HepG2 (cell line): ENCODE measurements around the gene PFAS. TPM values are rescaled to one million over a fixed set of nuclear protein-coding genes. Genes with fewer than 3 reads are reported as not detected.
A peak's percentile ranks its signal among the peaks of the same experiment; 100 is the strongest.

Source experiments
- CAMTA2 ChIP-seq: sonication (generic); formaldehyde crosslinking; IDR thresholded peaks from 2 replicates; pipeline ENCODE4 v1.4.0; 2020; ENCODE audit warnings: mild to moderate bottlenecking, missing genetic modification reagents, borderline replicate concordance
- CBX2 ChIP-seq, 2 experiments: fragments of 200-600 bp in 1 of 2; sonication (generic); formaldehyde crosslinking in 1 of 2; IDR thresholded peaks; 2 replicates each; pipeline versions ENCODE4 v1.7.0 to v1.8.1; 2018 to 2022; ENCODE audit warnings: low read depth in 2 of 2, low read length in 1 of 2, mild to moderate bottlenecking in 1 of 2, missing genetic modification reagents in 1 of 2
- CENPX ChIP-seq: sonication (generic); formaldehyde crosslinking; IDR thresholded peaks from 2 replicates; pipeline ENCODE4 v1.9.0; 2021; ENCODE audit warnings: mild to moderate bottlenecking, missing genetic modification reagents, moderate library complexity
- FOXA3 ChIP-seq: IDR thresholded peaks from 2 replicates; pipeline ENCODE4 v1.6.1; 2016; ENCODE audit warnings: missing genetic modification reagents, missing compliant biosample characterization
- GTF3A ChIP-seq: sonication (generic); formaldehyde crosslinking; conservative IDR thresholded peaks from 2 replicates; pipeline ENCODE4 v1.4.0; 2020; ENCODE audit warnings: mild to moderate bottlenecking, missing genetic modification reagents
- IRF2 ChIP-seq: IDR thresholded peaks from 2 replicates; pipeline ENCODE4 v1.6.1; 2018; ENCODE audit warnings: missing genetic modification reagents, missing compliant biosample characterization
- KLF11 ChIP-seq: IDR thresholded peaks from 2 replicates; pipeline ENCODE4 v1.6.1; 2016; ENCODE audit warnings: missing compliant biosample characterization
- MED1 ChIP-seq: sonication (generic); formaldehyde crosslinking; IDR thresholded peaks from 2 replicates; pipeline ENCODE4 v1.4.0; 2020; ENCODE audit warnings: missing genetic modification reagents
- ONECUT2 ChIP-seq: sonication (generic); formaldehyde crosslinking; IDR thresholded peaks from 2 replicates; pipeline ENCODE4 v1.4.0; 2020; ENCODE audit warnings: missing genetic modification reagents
- YEATS2 ChIP-seq: sonication (generic); formaldehyde crosslinking; IDR thresholded peaks from 2 replicates; pipeline ENCODE4 v1.4.0; 2020; ENCODE audit warnings: missing genetic modification reagents, borderline replicate concordance
- ZBTB38 ChIP-seq: sonication (generic); formaldehyde crosslinking; IDR thresholded peaks from 2 replicates; pipeline ENCODE4 v1.5.1; 2020; ENCODE audit warnings: mild to moderate bottlenecking, missing genetic modification reagents
- ZFP62 ChIP-seq: sonication (generic); formaldehyde crosslinking; IDR thresholded peaks from 2 replicates; pipeline ENCODE4 v1.4.0; 2020; ENCODE audit warnings: missing genetic modification reagents
- ZKSCAN8 ChIP-seq: IDR thresholded peaks from 2 replicates; pipeline ENCODE4 v1.6.1; 2016; ENCODE audit warnings: borderline replicate concordance, missing genetic modification reagents, missing compliant biosample characterization
- ZNF235 ChIP-seq: sonication (generic); formaldehyde crosslinking; IDR thresholded peaks from 2 replicates; pipeline ENCODE4 v1.8.1; 2023; ENCODE audit warnings: mild to moderate bottlenecking, missing genetic modification reagents, borderline replicate concordance
- ZNF501 ChIP-seq: sonication (generic); formaldehyde crosslinking; IDR thresholded peaks from 2 replicates; pipeline ENCODE4 v1.5.1; 2020; ENCODE audit warnings: mild to moderate bottlenecking, moderate library complexity, missing genetic modification reagents
- ZNF558 ChIP-seq: sonication (generic); formaldehyde crosslinking; IDR thresholded peaks from 2 replicates; pipeline ENCODE4 v1.9.0; 2022; ENCODE audit warnings: mild to moderate bottlenecking, missing genetic modification reagents, borderline replicate concordance
- ZNF567 ChIP-seq: sonication (generic); formaldehyde crosslinking; IDR thresholded peaks from 2 replicates; pipeline ENCODE4 v1.8.1; 2023; ENCODE audit warnings: mild to moderate bottlenecking, missing genetic modification reagents, borderline replicate concordance
- ZNF614 ChIP-seq: IDR thresholded peaks from 2 replicates; pipeline ENCODE4 v1.6.1; 2018; ENCODE audit warnings: missing biosample characterization, missing genetic modification reagents, inconsistent platforms, borderline replicate concordance
- ZSCAN30 ChIP-seq: sonication (generic); formaldehyde crosslinking; IDR thresholded peaks from 2 replicates; pipeline ENCODE4 v1.5.0; 2020; ENCODE audit warnings: mild to moderate bottlenecking, missing genetic modification reagents
- polyA plus RNA-seq, 8 experiments: library from polyadenylated mRNA; depleted of rRNA in 3 of 8; stranded (reverse) in 7 of 8; unstranded in 1 of 8; fragments of >200 nt; fragmentation: Illumina TruSeq in 4 of 8; extraction: Trizol in 4 of 8; gene quantifications; 2 replicates each; pipeline versions ENCODE4 v1.2.1 to v1.2.3, GENCODE V29; 2011 to 2016; ENCODE audit warnings: low read depth in 4 of 8, missing spikeins in 1 of 8, mixed read lengths in 1 of 8; ENCODE audit not compliant: insufficient read depth in 1 of 8
- total RNA-seq, 5 experiments: library from RNA; depleted of rRNA; stranded (reverse); fragments of >200 nt; fragmentation: Illumina TruSeq; extraction: Trizol; gene quantifications; 2 replicates each; pipeline ENCODE4 v1.2.3, GENCODE V29; 2016; ENCODE audit warnings: low read depth in 1 of 5
- TF ChIP-seq, protein P1 (sequence below), 2 experiments: sonication (generic) in 1 of 2; formaldehyde crosslinking in 1 of 2; IDR thresholded peaks; 2 replicates each; pipeline versions ENCODE4 v1.4.0 to v1.6.1; 2018 to 2020; ENCODE audit warnings: missing genetic modification reagents in 2 of 2, borderline replicate concordance in 1 of 2, low read depth in 1 of 2, mild to moderate bottlenecking in 1 of 2, missing biosample characterization in 1 of 2
- TF ChIP-seq, protein P2 (sequence below): sonication (generic); formaldehyde crosslinking; IDR thresholded peaks from 2 replicates; pipeline ENCODE4 v1.5.0; 2020; ENCODE audit warnings: missing genetic modification reagents
- TF ChIP-seq, protein P3 (sequence below): sonication (generic); formaldehyde crosslinking; IDR thresholded peaks from 2 replicates; pipeline ENCODE4 v1.8.0; 2022; ENCODE audit warnings: missing genetic modification reagents, low read depth, mild to moderate bottlenecking, borderline replicate concordance
- TF ChIP-seq, protein P4 (sequence below): sonication (generic); formaldehyde crosslinking; IDR thresholded peaks from 2 replicates; pipeline ENCODE4 v1.4.0; 2020; ENCODE audit warnings: mild to moderate bottlenecking, missing genetic modification reagents
- TF ChIP-seq, protein P5 (sequence below): sonication (generic); formaldehyde crosslinking; IDR thresholded peaks from 2 replicates; pipeline ENCODE4 v1.5.0; 2020; ENCODE audit warnings: mild to moderate bottlenecking, low read depth, missing genetic modification reagents, borderline replicate concordance

Gene PFAS
- total and polyA plus RNA-seq, 2 of the 13 experiments (the other 11 are each of a cell fraction or from before 2014, with no cell fraction given) = 49.4 to 58.2 TPM

DNA sequence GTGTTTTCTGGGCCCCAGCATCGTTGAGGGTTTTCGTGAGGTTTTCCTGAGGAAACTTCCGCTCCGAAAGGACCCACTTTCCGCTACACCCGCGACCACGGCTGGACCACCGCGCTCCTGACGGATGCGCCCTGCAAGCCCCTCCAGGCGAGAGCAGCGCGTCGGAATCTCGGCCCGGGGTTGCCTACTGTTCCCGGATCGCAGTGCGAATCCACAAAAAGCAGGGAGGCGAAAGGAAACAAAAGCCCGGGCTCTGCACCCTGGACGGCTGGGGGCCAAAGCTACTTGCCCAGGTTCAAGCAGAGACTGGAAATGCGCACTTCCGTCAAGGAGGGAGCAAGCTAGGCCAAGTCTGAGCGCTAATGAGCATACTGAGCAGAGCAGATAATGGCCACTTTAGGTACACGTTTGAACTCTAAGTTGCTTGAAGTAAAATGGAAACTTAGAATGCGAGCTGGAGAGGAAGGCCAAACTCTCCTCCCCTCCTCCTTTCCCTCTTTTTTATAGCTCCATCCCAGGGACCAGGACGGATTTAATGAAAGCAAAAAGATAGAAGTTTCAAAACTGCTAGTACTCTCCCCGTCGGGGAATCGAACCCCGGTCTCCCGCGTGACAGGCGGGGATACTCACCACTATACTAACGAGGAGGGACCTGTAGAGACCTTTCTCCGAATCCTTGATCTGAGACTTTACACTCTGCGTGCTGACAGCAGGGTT lies 27.3 kb upstream of the PFAS start (continued):
- TF ChIP-seq, protein P1, sequence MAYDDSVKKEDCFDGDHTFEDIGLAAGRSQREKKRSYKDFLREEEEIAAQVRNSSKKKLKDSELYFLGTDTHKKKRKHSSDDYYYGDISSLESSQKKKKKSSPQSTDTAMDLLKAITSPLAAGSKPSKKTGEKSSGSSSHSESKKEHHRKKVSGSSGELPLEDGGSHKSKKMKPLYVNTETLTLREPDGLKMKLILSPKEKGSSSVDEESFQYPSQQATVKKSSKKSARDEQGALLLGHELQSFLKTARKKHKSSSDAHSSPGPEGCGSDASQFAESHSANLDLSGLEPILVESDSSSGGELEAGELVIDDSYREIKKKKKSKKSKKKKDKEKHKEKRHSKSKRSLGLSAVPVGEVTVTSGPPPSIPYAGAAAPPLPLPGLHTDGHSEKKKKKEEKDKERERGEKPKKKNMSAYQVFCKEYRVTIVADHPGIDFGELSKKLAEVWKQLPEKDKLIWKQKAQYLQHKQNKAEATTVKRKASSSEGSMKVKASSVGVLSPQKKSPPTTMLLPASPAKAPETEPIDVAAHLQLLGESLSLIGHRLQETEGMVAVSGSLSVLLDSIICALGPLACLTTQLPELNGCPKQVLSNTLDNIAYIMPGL (CRISPR knock-in tag; IDR thresholded peaks at IDR 0.05; ENCODE audit: borderline replicate concordance in 1 of 2, low read depth in 1 of 2) = peak; percentile 79 to 85
- TF ChIP-seq IRF2 (peak; percentile 56; the same call in 1 of the 2 replicates), ONECUT2 (CRISPR knock-in tag) (peak; percentile 47; the same call in 1 of the 2 replicates), FOXA3 (CRISPR knock-in tag) (no peak), ZNF614 (CRISPR knock-in tag) (no peak), ZNF567 (CRISPR knock-in tag) (no peak), ZFP62 (CRISPR knock-in tag) (0 out of 2 replicates have a peak, but pooled peaks have one; percentile 1), ZNF501 (CRISPR knock-in tag) (no peak), MED1 (CRISPR knock-in tag) (no peak), CAMTA2 (CRISPR knock-in tag) (no peak), YEATS2 (CRISPR knock-in tag) (0 out of 2 replicates have a peak, but pooled peaks have one; percentile 17), KLF11 (CRISPR knock-in tag) (0 out of 2 replicates have a peak, but pooled peaks have one; percentile 23), CENPX (CRISPR knock-in tag) (no peak), GTF3A (no peak), ZSCAN30 (no peak), CBX2 (IDR thresholded peaks at IDR 0.05; ENCODE audit: low read depth, low read length) (no peak), CBX2 (CRISPR knock-in tag; IDR thresholded peaks at IDR 0.05; ENCODE audit: low read depth) (no peak), ZNF235 (CRISPR knock-in tag) (no peak), ZKSCAN8 (CRISPR knock-in tag) (peak; percentile 47; the same call in 1 of the 2 replicates), ZBTB38 (CRISPR knock-in tag) (no peak), ZNF558 (CRISPR knock-in tag) (peak; percentile 10; the same call in 1 of the 2 replicates)
- TF ChIP-seq, protein P2, sequence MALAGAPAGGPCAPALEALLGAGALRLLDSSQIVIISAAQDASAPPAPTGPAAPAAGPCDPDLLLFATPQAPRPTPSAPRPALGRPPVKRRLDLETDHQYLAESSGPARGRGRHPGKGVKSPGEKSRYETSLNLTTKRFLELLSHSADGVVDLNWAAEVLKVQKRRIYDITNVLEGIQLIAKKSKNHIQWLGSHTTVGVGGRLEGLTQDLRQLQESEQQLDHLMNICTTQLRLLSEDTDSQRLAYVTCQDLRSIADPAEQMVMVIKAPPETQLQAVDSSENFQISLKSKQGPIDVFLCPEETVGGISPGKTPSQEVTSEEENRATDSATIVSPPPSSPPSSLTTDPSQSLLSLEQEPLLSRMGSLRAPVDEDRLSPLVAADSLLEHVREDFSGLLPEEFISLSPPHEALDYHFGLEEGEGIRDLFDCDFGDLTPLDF (CRISPR knock-in tag) = no peak
- TF ChIP-seq, protein P3, sequence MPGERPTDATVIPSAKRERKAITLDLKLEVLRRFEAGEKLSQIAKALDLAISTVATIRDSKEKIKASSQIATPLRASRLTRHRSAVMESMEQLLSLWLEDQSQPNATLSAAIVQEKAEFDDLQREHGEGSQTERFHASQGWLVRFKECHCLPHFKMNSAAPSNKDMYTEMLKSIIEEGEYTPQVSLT = no peak
- TF ChIP-seq, protein P4, sequence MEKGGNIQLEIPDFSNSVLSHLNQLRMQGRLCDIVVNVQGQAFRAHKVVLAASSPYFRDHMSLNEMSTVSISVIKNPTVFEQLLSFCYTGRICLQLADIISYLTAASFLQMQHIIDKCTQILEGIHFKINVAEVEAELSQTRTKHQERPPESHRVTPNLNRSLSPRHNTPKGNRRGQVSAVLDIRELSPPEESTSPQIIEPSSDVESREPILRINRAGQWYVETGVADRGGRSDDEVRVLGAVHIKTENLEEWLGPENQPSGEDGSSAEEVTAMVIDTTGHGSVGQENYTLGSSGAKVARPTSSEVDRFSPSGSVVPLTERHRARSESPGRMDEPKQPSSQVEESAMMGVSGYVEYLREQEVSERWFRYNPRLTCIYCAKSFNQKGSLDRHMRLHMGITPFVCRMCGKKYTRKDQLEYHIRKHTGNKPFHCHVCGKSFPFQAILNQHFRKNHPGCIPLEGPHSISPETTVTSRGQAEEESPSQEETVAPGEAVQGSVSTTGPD (CRISPR knock-in tag) = no peak
- TF ChIP-seq, protein P5, sequence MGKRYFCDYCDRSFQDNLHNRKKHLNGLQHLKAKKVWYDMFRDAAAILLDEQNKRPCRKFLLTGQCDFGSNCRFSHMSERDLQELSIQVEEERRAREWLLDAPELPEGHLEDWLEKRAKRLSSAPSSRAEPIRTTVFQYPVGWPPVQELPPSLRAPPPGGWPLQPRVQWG (CRISPR knock-in tag) = no peak
